MM.1S (cell line): ENCODE measurements around the gene PISD.

ENCODE experiments used
- EZH2 ChIP-seq: fragments of 300-600 bp; sonication (generic); optimal IDR thresholded peaks from 2 replicates; pipeline ENCODE3; 2017; ENCODE audit warnings: low read depth, mild to moderate bottlenecking, antibody characterized with exemption, low read length, mixed read lengths
- TF ChIP-seq, protein P1 (sequence below): fragments of 300-600 bp; sonication (generic); IDR thresholded peaks from 2 replicates; pipeline ENCODE4 v1.5.1; 2016; ENCODE audit warnings: antibody characterized with exemption, low read length, mixed read lengths

DNA sequence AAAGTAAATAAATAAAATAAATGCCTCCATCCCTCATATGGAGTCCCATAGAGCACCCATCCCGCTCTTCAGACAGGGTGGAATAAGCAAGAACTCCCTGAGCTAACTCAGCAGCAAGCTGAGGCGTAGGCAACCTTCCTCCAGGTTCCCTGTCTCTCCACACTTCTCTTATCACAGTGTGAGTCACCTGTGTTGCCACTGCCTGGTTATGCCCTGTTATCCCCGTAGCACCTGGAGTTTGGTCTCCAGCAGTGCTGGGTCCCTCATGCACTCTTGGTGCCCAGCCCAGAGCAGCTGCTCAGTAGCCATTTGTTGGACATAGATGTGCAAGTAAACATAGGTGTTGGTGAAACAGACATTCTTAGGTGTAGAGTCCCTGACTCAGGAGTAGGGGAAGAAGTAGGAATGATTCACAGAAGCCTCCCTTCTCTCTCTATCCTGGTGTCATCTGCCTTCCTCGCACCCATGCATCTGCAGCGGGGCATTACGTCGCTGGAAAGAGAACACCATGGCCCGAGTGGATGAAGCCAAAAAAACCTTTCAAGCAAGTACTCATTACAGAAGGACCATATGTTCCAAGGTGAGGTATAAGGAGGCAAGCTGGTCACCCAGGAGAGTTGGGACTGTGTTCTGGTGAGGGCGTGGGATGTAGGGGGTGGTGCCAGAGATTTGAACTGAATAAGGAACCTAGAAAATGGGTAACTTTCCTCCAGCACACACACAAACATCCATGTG, 56.0 kb downstream of the PISD start:
- TF ChIP-seq, protein P1, sequence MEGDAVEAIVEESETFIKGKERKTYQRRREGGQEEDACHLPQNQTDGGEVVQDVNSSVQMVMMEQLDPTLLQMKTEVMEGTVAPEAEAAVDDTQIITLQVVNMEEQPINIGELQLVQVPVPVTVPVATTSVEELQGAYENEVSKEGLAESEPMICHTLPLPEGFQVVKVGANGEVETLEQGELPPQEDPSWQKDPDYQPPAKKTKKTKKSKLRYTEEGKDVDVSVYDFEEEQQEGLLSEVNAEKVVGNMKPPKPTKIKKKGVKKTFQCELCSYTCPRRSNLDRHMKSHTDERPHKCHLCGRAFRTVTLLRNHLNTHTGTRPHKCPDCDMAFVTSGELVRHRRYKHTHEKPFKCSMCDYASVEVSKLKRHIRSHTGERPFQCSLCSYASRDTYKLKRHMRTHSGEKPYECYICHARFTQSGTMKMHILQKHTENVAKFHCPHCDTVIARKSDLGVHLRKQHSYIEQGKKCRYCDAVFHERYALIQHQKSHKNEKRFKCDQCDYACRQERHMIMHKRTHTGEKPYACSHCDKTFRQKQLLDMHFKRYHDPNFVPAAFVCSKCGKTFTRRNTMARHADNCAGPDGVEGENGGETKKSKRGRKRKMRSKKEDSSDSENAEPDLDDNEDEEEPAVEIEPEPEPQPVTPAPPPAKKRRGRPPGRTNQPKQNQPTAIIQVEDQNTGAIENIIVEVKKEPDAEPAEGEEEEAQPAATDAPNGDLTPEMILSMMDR: no peak
- TF ChIP-seq EZH2: no peak
